Neural progenitor cell (in vitro differentiated cells): ENCODE results near the gene CXCL17. TPM values are rescaled to one million over a fixed set of nuclear protein-coding genes. Genes with fewer than 3 reads are reported as not detected.

Experiments used
- DNase-seq: peaks from one replicate; pipeline ENCODE4 v3.0.0-alpha.2; 2016; ENCODE audit warnings: low spot score
- H2AFZ ChIP-seq: fragments of 200-600 bp; sonication (generic); replicated peaks from 2 replicates; pipeline ENCODE4 v1.6.1; 2016; ENCODE audit warnings: antibody characterized with exemption
- H3F3A ChIP-seq: fragments of 200-600 bp; sonication (generic); 2 replicates; pipeline ENCODE4 v1.6.1; 2016; ENCODE audit warnings: antibody characterized with exemption, low read depth
- H3K27ac ChIP-seq: fragments of 200-600 bp; sonication (generic); 2 replicates; pipeline ENCODE4 v1.5.1; 2016; ENCODE audit warnings: mild to moderate bottlenecking
- H3K27me3 ChIP-seq: fragments of 200-600 bp; sonication (generic); 2 replicates; pipeline ENCODE4 v1.6.1; 2016; ENCODE audit warnings: mild to moderate bottlenecking, moderate library complexity
- H3K36me3 ChIP-seq: fragments of 200-600 bp; sonication (generic); 2 replicates; pipeline ENCODE4 v1.5.1; 2016
- H3K4me1 ChIP-seq: fragments of 200-600 bp; sonication (generic); 2 replicates; pipeline ENCODE4 v1.6.1; 2016; ENCODE audit warnings: mixed run types
- H3K4me2 ChIP-seq: fragments of 200-600 bp; sonication (generic); 2 replicates; pipeline ENCODE4 v1.6.1; 2016
- H3K4me3 ChIP-seq: fragments of 200-600 bp; sonication (generic); 2 replicates; pipeline ENCODE4 v1.5.1; 2016
- H3K79me2 ChIP-seq: fragments of 200-600 bp; sonication (generic); 2 replicates; pipeline ENCODE4 v1.6.1; 2016; ENCODE audit warnings: low read depth
- H3K9ac ChIP-seq: fragments of 200-600 bp; sonication (generic); 2 replicates; pipeline ENCODE4 v1.6.1; 2016
- H3K9me3 ChIP-seq: fragments of 200-600 bp; sonication (generic); 2 replicates; pipeline ENCODE4 v1.5.1; 2016; ENCODE audit warnings: low read depth
- H4K20me1 ChIP-seq: fragments of 200-600 bp; sonication (generic); 2 replicates; pipeline ENCODE4 v1.6.1; 2016; ENCODE audit warnings: low read depth
- H3K27ac Mint-ChIP-seq: 3 replicates; pipeline ENCODE4 v1.8.0; 2021; ENCODE audit warnings: mixed read lengths
- H3K27me3 Mint-ChIP-seq: 2 replicates; pipeline ENCODE4 v1.8.0; 2022; ENCODE audit warnings: low read depth, mild to moderate bottlenecking, inconsistent platforms, moderate library complexity, mixed read lengths; ENCODE audit not compliant: insufficient read depth
- H3K36me3 Mint-ChIP-seq: 3 replicates; pipeline ENCODE4 v1.8.0; 2021; ENCODE audit warnings: mixed read lengths
- H3K4me1 Mint-ChIP-seq: 3 replicates; pipeline ENCODE4 v1.8.0; 2021; ENCODE audit warnings: mixed read lengths
- H3K4me3 Mint-ChIP-seq: 3 replicates; pipeline ENCODE4 v1.8.0; 2021; ENCODE audit warnings: mild to moderate bottlenecking, moderate library complexity, mixed read lengths
- H3K9me3 Mint-ChIP-seq: 3 replicates; pipeline ENCODE4 v1.8.0; 2020; ENCODE audit warnings: mixed read lengths
- EZH2 ChIP-seq: fragments of 200-600 bp; sonication (generic); IDR thresholded peaks from 2 replicates; pipeline ENCODE4 v1.6.1; 2017; ENCODE audit warnings: antibody characterized with exemption, mild to moderate bottlenecking, moderate library complexity
- EZH2phosphoT487 ChIP-seq: fragments of 200-600 bp; sonication (generic); IDR thresholded peaks from 2 replicates; pipeline ENCODE4 v1.6.1; 2017; ENCODE audit warnings: antibody characterized with exemption
- total RNA-seq: library from RNA; depleted of rRNA; stranded (reverse); fragments of >200 nt; gene quantifications from 2 replicates; pipeline ENCODE4 v1.2.3, GENCODE V29; 2015; ENCODE audit warnings: low replicate concordance
- TF ChIP-seq, protein P1 (sequence below): fragments of 200-600 bp; sonication (generic); IDR thresholded peaks from 2 replicates; pipeline ENCODE4 v1.5.1; 2017; ENCODE audit warnings: antibody characterized with exemption, mild to moderate bottlenecking

CXCL17 gene
- total RNA-seq, 1 donor from 2014 or later, result not detected

DNA sequence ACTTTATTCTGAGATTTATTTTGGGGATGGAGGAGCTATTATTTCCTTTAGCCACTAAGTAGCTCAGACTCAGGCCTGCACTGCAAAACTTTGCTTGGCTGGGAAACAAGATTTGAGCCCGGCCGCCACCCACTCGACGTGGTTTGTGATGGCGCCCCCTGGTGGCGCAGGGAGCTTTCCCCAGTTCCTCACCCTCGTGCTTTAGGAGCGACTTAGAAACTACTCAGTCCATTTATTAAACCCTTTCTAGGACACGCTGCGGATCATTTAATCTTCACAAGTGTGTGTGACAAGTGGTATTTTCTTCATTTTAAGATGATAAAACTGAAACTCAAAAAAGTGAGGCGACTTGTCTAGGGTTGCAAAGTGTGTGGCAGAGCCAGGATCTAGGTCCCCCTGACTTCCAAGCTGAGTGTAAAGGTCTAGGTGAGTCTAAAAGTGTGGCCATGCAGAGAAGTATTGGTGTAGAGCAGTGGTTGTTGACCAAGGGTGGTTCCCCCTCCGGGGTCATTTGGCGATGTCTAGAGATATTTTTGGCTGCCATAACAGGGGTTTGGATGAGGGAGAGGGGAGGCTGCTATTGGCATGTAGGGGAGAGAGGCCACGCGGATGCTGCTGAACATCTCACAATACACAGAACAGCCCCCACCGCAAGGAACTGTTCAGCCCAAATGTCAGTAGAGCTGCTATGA lies 2.2 kb downstream of the CXCL17 start:
- Mint-ChIP-seq H3K36me3 (no peaks in the 10 kb centered on the region), H3K4me1 (peaks cover 8% of the 10 kb centered on the region), H3K4me3 (no peak overlapping the region), H3K27ac (no peak overlapping the region), H3K9me3 (no peaks in the 10 kb centered on the region), H3K27me3 (peaks cover 5% of the 10 kb centered on the region)
- Histone ChIP-seq H3K4me3 (no peak overlapping the region), H3K27me3 (no peaks in the 10 kb centered on the region), H3K4me2 (no peak overlapping the region), H2AFZ (no peak overlapping the region), H3K9ac (no peak overlapping the region), H3K79me2 (no peaks in the 10 kb centered on the region), H4K20me1 (peaks cover 3% of the 10 kb centered on the region), H3K4me1 (peaks cover 7% of the 10 kb centered on the region), H3K9me3 (no peaks in the 10 kb centered on the region), H3K36me3 (no peaks in the 10 kb centered on the region), H3K27ac (no peak overlapping the region), H3F3A (peaks cover 5% of the 10 kb centered on the region)
- DNase-seq, result peak; percentile 85
- TF ChIP-seq EZH2 (no peak), EZH2phosphoT487 (no peak)
- TF ChIP-seq, protein P1, sequence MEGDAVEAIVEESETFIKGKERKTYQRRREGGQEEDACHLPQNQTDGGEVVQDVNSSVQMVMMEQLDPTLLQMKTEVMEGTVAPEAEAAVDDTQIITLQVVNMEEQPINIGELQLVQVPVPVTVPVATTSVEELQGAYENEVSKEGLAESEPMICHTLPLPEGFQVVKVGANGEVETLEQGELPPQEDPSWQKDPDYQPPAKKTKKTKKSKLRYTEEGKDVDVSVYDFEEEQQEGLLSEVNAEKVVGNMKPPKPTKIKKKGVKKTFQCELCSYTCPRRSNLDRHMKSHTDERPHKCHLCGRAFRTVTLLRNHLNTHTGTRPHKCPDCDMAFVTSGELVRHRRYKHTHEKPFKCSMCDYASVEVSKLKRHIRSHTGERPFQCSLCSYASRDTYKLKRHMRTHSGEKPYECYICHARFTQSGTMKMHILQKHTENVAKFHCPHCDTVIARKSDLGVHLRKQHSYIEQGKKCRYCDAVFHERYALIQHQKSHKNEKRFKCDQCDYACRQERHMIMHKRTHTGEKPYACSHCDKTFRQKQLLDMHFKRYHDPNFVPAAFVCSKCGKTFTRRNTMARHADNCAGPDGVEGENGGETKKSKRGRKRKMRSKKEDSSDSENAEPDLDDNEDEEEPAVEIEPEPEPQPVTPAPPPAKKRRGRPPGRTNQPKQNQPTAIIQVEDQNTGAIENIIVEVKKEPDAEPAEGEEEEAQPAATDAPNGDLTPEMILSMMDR, result peak; percentile 99

DNA sequence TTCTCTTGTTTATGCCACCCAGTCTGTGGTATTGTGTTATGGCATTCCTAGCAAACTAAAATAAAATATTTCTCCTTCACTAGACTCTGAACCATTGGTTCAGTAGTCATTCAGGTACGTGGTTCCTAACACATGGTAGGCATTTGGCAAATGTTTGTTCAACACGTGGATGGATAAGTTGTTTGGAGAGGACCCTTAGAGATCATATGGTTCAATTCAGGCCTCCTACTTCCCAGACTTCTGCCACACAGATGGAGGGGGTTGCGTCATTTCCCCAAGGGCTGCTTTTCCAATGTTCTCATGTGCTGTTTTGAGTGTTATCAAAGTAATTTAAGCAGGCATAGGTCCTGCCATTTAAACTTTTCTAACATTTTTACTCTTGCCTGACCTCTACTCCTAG lies 6.7 kb downstream of the CXCL17 start:
- Histone ChIP-seq H2AFZ (no peak overlapping the region), H4K20me1 (peaks cover 5% of the 10 kb centered on the region), H3K27me3 (no peaks in the 10 kb centered on the region), H3K27ac (no peak overlapping the region), H3K9me3 (no peaks in the 10 kb centered on the region), H3K9ac (no peak overlapping the region), H3K4me3 (no peak overlapping the region), H3K4me1 (peaks cover 3% of the 10 kb centered on the region), H3K4me2 (no peak overlapping the region), H3K79me2 (no peaks in the 10 kb centered on the region), H3K36me3 (no peaks in the 10 kb centered on the region), H3F3A (peaks cover 9% of the 10 kb centered on the region)
- Mint-ChIP-seq H3K4me3 (no peak overlapping the region), H3K9me3 (no peaks in the 10 kb centered on the region), H3K36me3 (no peaks in the 10 kb centered on the region), H3K27ac (no peak overlapping the region), H3K27me3 (peaks cover 2% of the 10 kb centered on the region), H3K4me1 (peaks cover 7% of the 10 kb centered on the region)
- TF ChIP-seq EZH2phosphoT487 (no peak), EZH2 (no peak)
- TF ChIP-seq, protein P1, result no peak
- no peak for DNase-seq

DNA sequence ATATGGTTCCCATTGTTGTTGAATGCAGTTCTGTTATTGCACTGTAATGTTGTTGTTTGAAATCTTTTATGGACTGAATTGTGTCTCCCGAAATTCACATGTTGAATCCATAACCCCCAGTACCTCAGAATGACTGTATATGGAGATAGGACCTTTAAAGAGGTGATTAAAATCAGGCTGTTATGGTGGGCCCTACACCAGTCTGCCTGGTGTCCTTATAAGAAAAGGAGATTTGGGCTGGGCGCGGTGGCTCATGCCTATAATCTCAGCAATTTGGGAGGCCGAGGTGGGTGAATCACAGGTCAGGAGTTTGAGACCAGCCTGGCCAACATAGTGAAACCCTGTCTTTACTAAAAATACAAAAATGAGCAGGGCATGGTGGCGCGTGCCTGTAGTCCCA lies 7.4 kb downstream of the CXCL17 start:
- Histone ChIP-seq H4K20me1 (peaks cover 5% of the 10 kb centered on the region), H3K27me3 (no peaks in the 10 kb centered on the region), H3K79me2 (no peaks in the 10 kb centered on the region), H2AFZ (no peak overlapping the region), H3F3A (peaks cover 9% of the 10 kb centered on the region), H3K9me3 (no peaks in the 10 kb centered on the region), H3K36me3 (no peaks in the 10 kb centered on the region), H3K27ac (no peak overlapping the region), H3K4me1 (peaks cover 3% of the 10 kb centered on the region), H3K4me3 (no peak overlapping the region), H3K9ac (no peak overlapping the region), H3K4me2 (no peak overlapping the region)
- Mint-ChIP-seq H3K27me3 (peaks cover 2% of the 10 kb centered on the region), H3K36me3 (no peaks in the 10 kb centered on the region), H3K27ac (no peak overlapping the region), H3K4me3 (no peak overlapping the region), H3K9me3 (no peaks in the 10 kb centered on the region), H3K4me1 (peaks cover 7% of the 10 kb centered on the region)
- TF ChIP-seq, protein P1, result no peak
- TF ChIP-seq EZH2 (no peak), EZH2phosphoT487 (no peak)
- no peak for DNase-seq
